ENCODE data around the gene DSCAML1.

DSCAML1 gene

DNA sequence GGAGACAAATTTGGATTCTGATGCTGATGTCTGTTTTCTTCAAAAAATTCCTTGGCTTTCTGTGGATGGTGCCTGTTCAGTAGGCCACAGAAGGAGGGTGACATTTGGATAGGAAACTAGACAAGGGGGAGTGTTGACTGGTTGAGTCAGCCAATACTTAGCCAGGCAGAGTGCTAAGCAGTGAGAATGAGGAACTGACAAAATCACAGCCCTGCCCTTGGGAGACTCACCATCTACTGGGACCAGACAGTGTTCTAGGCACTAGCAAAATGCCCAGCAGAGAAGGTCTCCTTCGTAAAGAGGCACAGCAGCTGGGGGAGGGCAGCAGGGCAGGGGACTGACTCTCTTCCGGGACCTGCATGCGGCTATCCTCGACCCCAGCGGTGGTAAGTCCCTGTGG, 190.2 kb downstream of the DSCAML1 start:
- peak; percentile 4 for DNase-seq

- DNase-seq, result peak; percentile 8
Observed at GRCh38 chr11:117606211-117606610, 190.8 kb downstream of the DSCAML1 start.

DNA sequence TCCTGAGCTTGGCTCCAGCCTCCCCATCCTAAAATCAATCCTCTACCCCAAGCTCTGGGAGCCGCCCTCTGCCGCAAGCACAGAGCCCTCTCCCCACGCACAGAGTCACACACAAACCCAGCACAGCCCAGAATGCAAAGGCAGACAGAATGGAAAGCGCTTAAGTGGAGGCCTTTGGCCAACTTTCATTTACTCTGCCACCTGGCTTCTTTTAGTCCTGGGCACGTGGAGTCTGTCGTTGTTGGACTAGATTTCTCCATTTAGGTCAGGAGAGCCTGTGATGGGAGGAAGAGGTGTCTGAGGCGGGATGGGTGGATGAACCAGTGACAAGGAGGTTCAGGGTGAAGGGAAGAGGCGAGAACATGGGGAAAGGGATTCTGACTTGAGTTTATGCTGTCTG, 191.7 kb downstream of the DSCAML1 start:
- DNase-seq, result no peak

- no peak for DNase-seq
Observed at GRCh38 chr11:117604336-117604995, 192.6 kb downstream of the DSCAML1 start.

DNA sequence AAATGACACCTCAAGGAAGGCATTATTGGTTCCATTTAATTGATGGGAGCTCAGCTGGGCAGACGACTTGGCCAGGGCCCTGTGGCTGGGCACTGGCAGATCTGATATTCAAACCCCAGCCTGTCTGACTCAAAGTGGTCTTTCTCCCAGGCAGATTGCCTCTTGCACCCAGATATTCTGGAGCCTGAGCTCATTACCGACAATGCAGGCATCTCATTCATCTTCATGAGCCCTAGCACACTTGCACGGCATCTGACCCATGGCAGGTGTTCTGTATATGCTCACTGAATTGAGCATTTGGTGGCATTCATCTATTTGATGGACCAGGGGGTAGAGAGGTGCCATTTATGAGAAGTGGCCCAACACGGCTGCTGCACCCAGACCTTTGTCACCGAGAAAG, 193.1 kb downstream of the DSCAML1 start:
- DNase-seq, result no peak

- no peak for DNase-seq
Observed at GRCh38 chr11:117601006-117601708, 195.9 kb downstream of the DSCAML1 start.

- no peak for DNase-seq
Observed at GRCh38 chr11:117600234-117600783, 196.7 kb downstream of the DSCAML1 start.

DNA sequence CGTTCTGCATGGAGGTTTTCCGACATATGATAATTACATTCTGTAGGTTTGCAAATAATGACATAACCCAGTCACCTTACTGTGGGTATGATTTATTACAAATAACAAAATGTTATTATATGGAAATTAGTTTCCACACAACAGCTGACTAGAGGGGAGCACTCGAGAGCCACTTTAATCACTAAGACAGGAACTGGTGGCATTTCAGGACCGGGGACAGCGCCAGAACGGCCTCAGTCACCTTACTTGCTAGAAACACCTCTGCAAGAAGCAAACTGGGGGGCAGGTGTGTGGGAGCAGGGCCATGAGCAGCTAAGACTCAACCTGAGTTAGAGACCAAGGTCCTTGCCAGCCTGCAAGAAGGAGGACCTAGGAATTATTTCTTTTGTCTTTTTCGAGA, 199.9 kb downstream of the DSCAML1 start:
- DNase-seq, result peak; percentile 64

DNA sequence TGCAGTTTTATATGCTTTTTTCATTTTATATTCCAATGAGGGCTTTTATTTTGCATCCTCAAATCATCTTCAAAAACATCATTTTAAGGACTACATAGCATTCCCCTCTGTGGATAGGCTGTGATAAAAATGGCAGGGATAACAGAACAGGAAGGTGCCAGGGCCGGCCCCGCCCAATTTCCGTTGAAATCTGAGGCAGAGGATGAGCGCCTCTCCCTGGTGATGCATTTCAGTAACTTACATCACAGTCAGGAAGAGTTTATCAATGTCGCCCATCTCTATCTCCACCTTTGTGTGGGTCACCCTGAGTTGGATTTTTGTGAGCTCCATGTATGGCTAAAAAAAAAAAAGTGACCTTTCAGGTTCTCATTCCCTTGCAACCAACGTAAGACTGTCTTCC, 201.6 kb downstream of the DSCAML1 start:
- DNase-seq, result no peak

DNA sequence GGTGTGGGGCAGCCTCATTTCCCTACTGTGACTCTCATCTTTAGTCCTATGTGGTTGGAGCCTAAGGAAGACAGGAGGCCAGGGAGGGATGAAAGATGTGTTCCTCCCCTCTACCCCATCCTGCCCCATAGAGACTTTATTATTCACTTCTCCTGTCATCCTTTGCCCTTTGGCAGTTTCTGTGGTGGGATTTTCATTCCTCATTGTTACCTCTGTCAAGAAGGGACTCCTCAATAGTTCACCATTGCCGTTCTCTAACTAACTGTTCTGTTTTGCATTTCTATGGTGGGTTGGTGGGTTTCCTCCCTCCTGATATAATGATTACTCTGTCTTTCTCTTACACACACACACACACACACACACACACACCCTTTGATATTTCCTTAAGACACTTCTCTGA, 202.3 kb downstream of the DSCAML1 start:
- DNase-seq, result no peak

GRCh38 chr11:117593065-117593464, 204.0 kb downstream of the DSCAML1 start:
- DNase-seq, result no peak

GRCh38 chr11:117591316-117592039, 205.5 kb downstream of the DSCAML1 start:
- no peak for DNase-seq

DNA sequence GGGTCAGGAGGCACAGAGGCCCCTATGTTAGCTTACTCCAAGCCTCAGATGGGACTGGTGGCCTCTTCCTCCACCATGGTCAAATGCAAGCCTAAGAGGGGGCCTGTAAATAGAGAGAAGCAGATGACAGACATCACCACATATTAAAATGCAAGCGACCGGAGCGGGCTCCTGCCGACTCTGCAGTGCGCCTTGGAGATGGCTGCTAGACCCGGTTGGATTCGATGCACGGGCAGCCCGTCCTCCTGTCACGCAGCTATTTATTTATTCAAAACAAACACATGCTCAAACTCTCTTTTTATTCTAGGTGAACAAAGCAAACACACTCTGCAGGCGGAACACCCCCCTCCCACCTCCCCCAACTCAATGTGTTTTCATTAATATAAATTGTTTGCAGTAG, 208.0 kb downstream of the DSCAML1 start:
- DNase-seq, result no peak

- DNase-seq, result no peak
Observed at GRCh38 chr11:117588166-117588810, 208.7 kb downstream of the DSCAML1 start.

GRCh38 chr11:117587416-117587815, 209.6 kb downstream of the DSCAML1 start:
- no peak for DNase-seq

- DNase-seq, result no peak
Observed at GRCh38 chr11:117586392-117586791, 210.6 kb downstream of the DSCAML1 start.

- DNase-seq, result no peak
Observed at GRCh38 chr11:117585631-117586030, 211.4 kb downstream of the DSCAML1 start.

GRCh38 chr11:117584056-117584830, 212.8 kb downstream of the DSCAML1 start:
- no peak for DNase-seq

DNA sequence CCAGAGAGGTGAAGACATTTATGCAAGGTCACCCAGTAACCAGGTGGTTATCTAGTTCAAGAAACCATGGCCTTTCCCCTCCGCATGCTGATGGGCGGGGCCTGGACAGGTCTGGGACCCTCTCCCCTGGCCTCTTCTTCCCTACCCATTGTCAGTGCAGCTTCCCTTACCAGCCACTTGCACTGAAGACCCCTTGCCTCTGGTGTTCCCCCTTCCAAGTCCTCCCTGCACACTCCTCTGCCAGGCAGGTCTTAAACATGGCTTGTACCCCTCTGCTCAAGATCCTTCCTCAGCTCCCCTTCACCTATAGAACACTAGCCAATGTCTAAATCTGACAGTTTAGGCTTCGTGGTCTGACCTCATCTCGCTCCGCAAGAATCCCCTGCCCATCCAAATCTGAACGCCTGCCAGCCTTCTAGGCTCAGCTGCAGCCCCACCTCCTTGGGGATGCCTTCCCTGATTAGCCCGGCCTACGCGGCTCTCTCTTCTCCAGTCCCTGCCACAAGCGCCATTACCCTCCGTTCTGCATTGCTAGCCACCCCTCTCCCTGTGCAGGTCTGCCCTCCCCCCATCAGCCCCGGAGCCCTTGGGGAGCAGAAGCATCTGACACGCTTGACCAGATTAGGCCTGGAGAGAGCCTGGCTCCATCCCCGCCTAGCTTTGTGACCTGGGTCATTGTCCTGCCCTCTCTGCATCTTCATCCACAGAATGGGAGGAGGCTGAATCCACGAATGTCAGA, 213.8 kb downstream of the DSCAML1 start:
- no peak for DNase-seq

GRCh38 chr11:117582433-117582832, 214.6 kb downstream of the DSCAML1 start:
- DNase-seq, result no peak

DNA sequence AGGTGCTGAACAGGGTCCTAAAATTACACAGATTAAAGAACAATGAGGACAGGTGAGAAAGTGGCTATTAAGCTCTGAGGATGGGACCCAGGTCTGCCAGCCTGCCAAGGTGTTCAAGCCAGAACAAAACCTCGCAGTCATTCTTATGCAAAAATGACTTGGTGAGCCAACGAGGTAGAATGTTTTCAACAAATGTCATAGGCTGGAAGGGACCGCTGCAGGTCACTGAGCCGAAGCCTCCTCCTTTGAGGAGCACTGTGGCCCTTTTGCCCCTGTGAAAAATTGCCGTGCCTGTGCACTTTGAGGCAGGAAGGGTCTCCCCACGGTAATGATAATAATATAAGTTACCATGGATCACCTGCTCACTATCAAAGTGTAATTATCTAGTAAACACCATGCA, 216.2 kb downstream of the DSCAML1 start:
- no peak for DNase-seq

DNA sequence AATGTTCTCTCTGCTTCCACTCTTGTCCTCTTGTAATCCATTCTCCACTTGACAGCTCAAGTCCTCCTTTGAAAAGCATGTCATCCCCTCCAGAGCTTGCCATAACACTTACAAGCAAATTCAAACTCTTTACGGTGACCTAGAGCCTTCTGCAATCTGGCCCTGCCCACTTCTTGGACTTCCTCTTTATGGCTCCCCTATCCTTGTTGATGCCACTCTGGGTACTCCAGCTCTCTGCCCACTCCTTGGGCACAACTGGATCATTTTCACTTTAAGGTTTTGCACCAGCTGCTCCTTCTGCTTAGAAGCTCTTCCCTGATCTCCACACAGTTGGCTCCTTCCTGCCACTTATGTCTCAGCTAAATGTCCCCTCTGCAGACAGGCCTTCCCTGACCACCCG, 217.9 kb downstream of the DSCAML1 start:
- no peak for DNase-seq

Measured in activated CD4-positive, alpha-beta T cell treated with anti-CD3 and anti-CD28 coated beads for 48 hours (primary cell).